GM12878 (cell line): ENCODE results near the gene TAF9. TPM values are rescaled to one million over a fixed set of nuclear protein-coding genes. Genes with fewer than 3 reads are reported as not detected.
A peak's percentile ranks its signal among the peaks of the same experiment; 100 is the strongest.
"Not testable (repeated sequence)": the region's sequence is repeated elsewhere in the genome, so short reads cannot be mapped to it uniquely, and the experiment has no call there.

Experiments
- ATAC-seq: fragments of 200-7000 bp; cut with Tn5 transposase; 3 replicates; pipeline ENCODE4 v1.9.1; 2020; ENCODE audit warnings: mild to moderate bottlenecking, moderate library complexity
- BruUV-seq: library from RNA; stranded (reverse); fragments of 400-500 nt; replicated peaks from 2 replicates; lab custom pipeline; 2021; lab: Mats Ljungman, UMichigan
- CTCF ChIA-PET: fragments of 300-600 bp; sonication (Branson Sonifier 250); formaldehyde crosslinking; extraction: SDS; loops from one replicate; lab custom pipeline; 2021; ENCODE audit warnings: inconsistent platforms; lab: Yijun Ruan, JAX
- POLR2A ChIA-PET: fragments of 350-600 bp; formaldehyde crosslinking; extraction: SDS; loops from one replicate; lab custom pipeline; 2021; ENCODE audit warnings: inconsistent platforms; lab: Charles Lee
- RAD21 ChIA-PET: fragments of 300-600 bp; sonication (Branson Sonifier 250); formaldehyde crosslinking; loops from one replicate; lab custom pipeline; 2023; ENCODE audit warnings: antibody characterized with exemption; ENCODE audit not compliant: unreplicated experiment; lab: Charles Lee
- SMC1A ChIA-PET: fragments of 300-600 bp; sonication (Branson Sonifier 250); formaldehyde crosslinking; loops from one replicate; lab custom pipeline; 2023; ENCODE audit not compliant: unreplicated experiment, uncharacterized antibody; lab: Charles Lee
- DNase-seq: peaks from one replicate; pipeline ENCODE4 v3.0.0-alpha.2; 2011; ENCODE audit warnings: low read depth, low spot score
- FAIRE-seq: peaks from 3 replicates; lab custom pipeline; 2011; peaks lifted over from hg19 to GRCh38; lab: Jason Lieb, UNC
- H2AFZ ChIP-seq: 2 replicates; pipeline ENCODE4 v1.6.0; 2011; ENCODE audit warnings: low read depth, low read length, control low read depth; ENCODE audit not compliant: control insufficient read depth
- H3K27ac ChIP-seq: 2 replicates; pipeline ENCODE4 v1.5.1; 2011; ENCODE audit warnings: control low read depth; ENCODE audit not compliant: control insufficient read depth, insufficient read depth
- H3K27me3 ChIP-seq, 2 experiments: replicated peaks in 1 of 2; 2 replicates each; pipeline versions ENCODE4 v1.6.0 to v1.6.1; 2011; ENCODE audit warnings: low read length in 1 of 2; ENCODE audit not compliant: control insufficient read depth in 2 of 2, insufficient read depth in 2 of 2
- H3K36me3 ChIP-seq, 2 experiments: 2 replicates each; pipeline ENCODE4 v1.5.1; 2011; ENCODE audit warnings: low read length in 1 of 2; ENCODE audit not compliant: control insufficient read depth in 2 of 2, insufficient read depth in 2 of 2
- H3K4me1 ChIP-seq: 2 replicates; pipeline ENCODE4 v1.6.1; 2011; ENCODE audit warnings: mild to moderate bottlenecking, low read length, moderate library complexity, mixed read lengths; ENCODE audit not compliant: control insufficient read depth, insufficient read depth
- H3K4me2 ChIP-seq: 2 replicates; pipeline ENCODE4 v1.6.0; 2011; ENCODE audit warnings: control low read depth; ENCODE audit not compliant: control insufficient read depth, insufficient read depth
- H3K4me3 ChIP-seq: fragments of 200-600 bp; sonication (generic); 2 replicates; pipeline ENCODE4 v1.5.1; 2016
- H3K79me2 ChIP-seq: 2 replicates; pipeline ENCODE4 v1.6.0; 2011; ENCODE audit warnings: low read length; ENCODE audit not compliant: control insufficient read depth, insufficient read depth
- H3K9ac ChIP-seq: 2 replicates; pipeline ENCODE4 v1.8.0; 2011; ENCODE audit warnings: low read length, control low read depth, mixed read lengths; ENCODE audit not compliant: control insufficient read depth, insufficient read depth
- H3K9me3 ChIP-seq: replicated peaks from 3 replicates; pipeline ENCODE4 v1.5.1; 2011; ENCODE audit warnings: mild to moderate bottlenecking, low read length; ENCODE audit not compliant: control insufficient read depth, insufficient read depth
- H4K20me1 ChIP-seq: 2 replicates; pipeline ENCODE4 v1.6.0; 2011; ENCODE audit not compliant: control insufficient read depth, insufficient read depth
- BCL11A ChIP-seq: IDR thresholded peaks from 2 replicates; pipeline ENCODE4 v1.6.1; 2011; ENCODE audit warnings: low read depth, low read length
- CREM ChIP-seq: IDR thresholded peaks from 2 replicates; pipeline ENCODE4 v1.6.1; 2014; ENCODE audit warnings: antibody characterized with exemption, low read depth
- EGR1 ChIP-seq, 2 experiments: IDR thresholded peaks; 1 replicate in 1 of 2; 2 replicates in 1 of 2; pipeline ENCODE4 v1.6.1; 2011 to 2012; ENCODE audit warnings: low read depth in 2 of 2, low read length in 2 of 2, borderline replicate concordance in 1 of 2, mild to moderate bottlenecking in 1 of 2, moderate library complexity in 1 of 2
- IKZF2 ChIP-seq, 2 experiments: fragments of 450-650 bp; IDR thresholded peaks; 2 replicates each; pipeline ENCODE4 v1.6.1; 2017; ENCODE audit warnings: mild to moderate bottlenecking in 2 of 2, moderate library complexity in 2 of 2
- RAD21 ChIP-seq: IDR thresholded peaks from 2 replicates; pipeline ENCODE4 v1.6.1; 2011; ENCODE audit warnings: mild to moderate bottlenecking, low read depth, low read length, moderate library complexity; ENCODE audit not compliant: insufficient read depth
- STAT1 ChIP-seq: fragments of 450-650 bp; conservative IDR thresholded peaks from 2 replicates; pipeline ENCODE4 v1.6.1; 2014; ENCODE audit warnings: antibody characterized with exemption, mild to moderate bottlenecking
- TCF12 ChIP-seq: IDR thresholded peaks from 2 replicates; pipeline ENCODE4 v1.6.1; 2011; ENCODE audit warnings: low read depth, mild to moderate bottlenecking, low read length
- ZNF24 ChIP-seq: fragments of 450-650 bp; IDR thresholded peaks from 2 replicates; pipeline ENCODE4 v1.6.1; 2017; ENCODE audit warnings: antibody characterized with exemption, mild to moderate bottlenecking
- WGBS: methylation state at CpG from one replicate; pipeline ENCODE4 v1.1.6; 2016; ENCODE audit warnings: low lambda C conversion rate; ENCODE audit not compliant: insufficient replicate concordance, insufficient coverage; ENCODE audit errors: missing lambda C conversion rate; 5-methylcytosine and 5-hydroxymethylcytosine counted together
- in situ Hi-C: fragments of 300-500 bp; cut with MboI; formaldehyde crosslinking; loops from 9 replicates; pipeline ENCODE4 v1.14.3; 2018; ENCODE audit warnings: mixed read lengths
- intact Hi-C: fragments of 100-400 bp; cut with micrococcal nuclease; formaldehyde crosslinking; loops from one replicate; pipeline ENCODE4 v1.14.2; 2022; ENCODE audit not compliant: unreplicated experiment
- polyA plus RNA-seq, 11 experiments: library from polyadenylated mRNA; depleted of rRNA in 4 of 11; unstranded in 6 of 11; stranded (reverse) in 5 of 11; fragments of >200 nt; fragmentation: Nextera tagmentation in 4 of 11; fragmentation: Illumina TruSeq in 1 of 11; extraction: Ambion mirVana in 4 of 11; extraction: Trizol in 1 of 11; gene quantifications; 1 replicate in 1 of 11; 2 replicates in 10 of 11; pipeline versions ENCODE4 v1.2.1 to v1.2.3, GENCODE V29; 2011 to 2016; ENCODE audit warnings: inconsistent platforms in 2 of 11, missing spikeins in 2 of 11, low read depth in 1 of 11
- total RNA-seq, 4 experiments: library from RNA; depleted of rRNA in 3 of 4; stranded (reverse); fragments of >200 nt in 3 of 4; fragmentation: Illumina TruSeq in 1 of 4; extraction: Trizol in 1 of 4; gene quantifications; 2 replicates each; pipeline versions ENCODE4 v1.2.1 to v1.2.3, GENCODE V29; 2013 to 2021
- TF ChIP-seq, protein P1 (sequence below): IDR thresholded peaks from 2 replicates; pipeline ENCODE4 v1.6.1; 2012; ENCODE audit warnings: mild to moderate bottlenecking, low read depth, low read length

Gene TAF9
- total and polyA plus RNA-seq, 10 of the 15 experiments (the other 5 are each of a cell fraction or from before 2014, with no cell fraction given): 64.4 to 318 (median 150) TPM

DNA sequence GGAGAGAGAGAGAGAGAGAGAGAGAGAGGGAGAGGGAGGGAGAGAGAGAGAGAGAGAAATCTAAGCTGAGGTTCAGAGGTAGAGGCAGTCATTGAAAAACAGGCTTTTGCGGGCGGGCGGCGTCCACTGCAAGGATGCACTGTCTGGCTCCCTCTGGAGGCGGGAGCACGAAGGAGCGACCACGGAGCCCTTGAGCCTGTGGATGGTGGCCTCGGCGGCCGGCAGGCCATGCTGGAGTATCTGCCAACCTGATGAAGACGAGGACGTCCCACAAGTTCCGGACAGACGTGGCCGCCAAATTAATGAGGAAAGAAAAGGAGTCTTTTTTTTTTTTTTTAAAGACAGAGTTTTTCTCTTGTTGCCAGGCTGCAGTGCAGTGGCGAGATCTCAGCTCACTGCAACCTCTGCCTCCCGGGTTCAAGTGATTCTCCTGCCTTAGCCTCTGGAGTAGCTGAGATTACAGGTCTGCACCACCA lies 34.5 kb downstream of the TAF9 start (continued):
- peak; percentile 63 for TF ChIP-seq RAD21
- 0 out of 3 replicates have a peak, but pooled peaks of 1 of the 2 experiments have one; percentile 10 for TF ChIP-seq EGR1 (IDR thresholded peaks at IDR 0.05; ENCODE audit: borderline replicate concordance in 1 of 2, low read depth in 2 of 2, low read length in 2 of 2)
- TF ChIP-seq STAT1: no peak
- no peak for TF ChIP-seq CREM
- TF ChIP-seq IKZF2 (IDR thresholded peaks at IDR 0.05): peak in 1 of 2 experiments; percentile 27; a peak in 2 of 4 replicates
- no peak for TF ChIP-seq BCL11A
- TF ChIP-seq, protein P1, sequence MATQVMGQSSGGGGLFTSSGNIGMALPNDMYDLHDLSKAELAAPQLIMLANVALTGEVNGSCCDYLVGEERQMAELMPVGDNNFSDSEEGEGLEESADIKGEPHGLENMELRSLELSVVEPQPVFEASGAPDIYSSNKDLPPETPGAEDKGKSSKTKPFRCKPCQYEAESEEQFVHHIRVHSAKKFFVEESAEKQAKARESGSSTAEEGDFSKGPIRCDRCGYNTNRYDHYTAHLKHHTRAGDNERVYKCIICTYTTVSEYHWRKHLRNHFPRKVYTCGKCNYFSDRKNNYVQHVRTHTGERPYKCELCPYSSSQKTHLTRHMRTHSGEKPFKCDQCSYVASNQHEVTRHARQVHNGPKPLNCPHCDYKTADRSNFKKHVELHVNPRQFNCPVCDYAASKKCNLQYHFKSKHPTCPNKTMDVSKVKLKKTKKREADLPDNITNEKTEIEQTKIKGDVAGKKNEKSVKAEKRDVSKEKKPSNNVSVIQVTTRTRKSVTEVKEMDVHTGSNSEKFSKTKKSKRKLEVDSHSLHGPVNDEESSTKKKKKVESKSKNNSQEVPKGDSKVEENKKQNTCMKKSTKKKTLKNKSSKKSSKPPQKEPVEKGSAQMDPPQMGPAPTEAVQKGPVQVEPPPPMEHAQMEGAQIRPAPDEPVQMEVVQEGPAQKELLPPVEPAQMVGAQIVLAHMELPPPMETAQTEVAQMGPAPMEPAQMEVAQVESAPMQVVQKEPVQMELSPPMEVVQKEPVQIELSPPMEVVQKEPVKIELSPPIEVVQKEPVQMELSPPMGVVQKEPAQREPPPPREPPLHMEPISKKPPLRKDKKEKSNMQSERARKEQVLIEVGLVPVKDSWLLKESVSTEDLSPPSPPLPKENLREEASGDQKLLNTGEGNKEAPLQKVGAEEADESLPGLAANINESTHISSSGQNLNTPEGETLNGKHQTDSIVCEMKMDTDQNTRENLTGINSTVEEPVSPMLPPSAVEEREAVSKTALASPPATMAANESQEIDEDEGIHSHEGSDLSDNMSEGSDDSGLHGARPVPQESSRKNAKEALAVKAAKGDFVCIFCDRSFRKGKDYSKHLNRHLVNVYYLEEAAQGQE: no peak
- TF ChIP-seq TCF12: no peak
- no peak for TF ChIP-seq ZNF24

DNA sequence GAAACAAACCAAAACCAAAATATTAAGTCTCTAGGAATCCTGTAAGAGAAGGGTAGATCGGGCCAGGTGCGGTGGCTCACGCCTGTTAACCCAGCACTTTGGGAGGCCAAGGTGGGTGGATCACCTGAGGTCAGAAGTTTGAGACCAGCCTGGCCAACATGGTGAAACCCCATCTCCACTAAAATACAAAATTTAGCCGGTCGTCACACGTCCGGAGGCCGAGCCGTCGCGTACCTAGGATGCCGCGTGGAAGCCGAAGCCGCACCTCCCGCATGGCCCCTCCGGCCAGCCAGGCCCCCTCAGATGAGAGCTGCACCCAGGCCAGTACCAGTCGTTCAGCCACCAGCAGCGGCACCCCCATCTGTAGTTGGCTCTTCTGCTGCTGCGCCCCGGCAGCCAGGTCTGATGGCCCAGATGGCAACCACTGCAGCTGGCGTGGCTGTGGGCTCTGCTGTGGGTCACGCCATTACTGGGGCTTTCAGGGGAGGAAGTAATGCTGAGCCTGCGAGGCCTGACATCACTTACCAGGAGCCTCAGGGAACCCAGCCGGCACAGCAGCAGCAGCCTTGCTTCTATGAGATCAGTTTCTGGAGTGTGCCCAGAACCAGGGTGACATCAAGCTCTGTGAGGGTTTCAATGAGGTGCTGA lies 35.5 kb downstream of the TAF9 start:
- BruUV-seq: not testable (repeated sequence)

More for the DNA sequence above, 35.5 kb downstream of the TAF9 start:
- H3K36me3 ChIP-seq, H3K27ac ChIP-seq, H3K4me3 ChIP-seq, H3K9me3 ChIP-seq, H3K9ac ChIP-seq, FAIRE-seq, ATAC-seq, H4K20me1 ChIP-seq, H3K79me2 ChIP-seq, H3K4me1 ChIP-seq, in situ Hi-C loops, H2AFZ ChIP-seq, H3K4me2 ChIP-seq, H3K27me3 ChIP-seq, DNase-seq: not testable (repeated sequence)
- ChIA-PET POLR2A (interaction anchor here (1.2 to 1.4 kb wide), 3 partner anchors 36 to 240 kb away, joined by 4 to 6 read pairs (median 5); partner anchors contain the start of genes AK6, RAD17, SLC30A5 and TAF9), SMC1A (interaction anchor here (0.8 to 2.3 kb wide), 4 partner anchors 12 to 290 kb away, joined by 4 to 10 read pairs (median 4); partner anchors contain the start of gene SLC30A5), CTCF (interaction anchor here (0.7 to 2.8 kb wide), 17 partner anchors 9 to 310 kb away, joined by 3 to 14 read pairs (median 4); partner anchors contain the start of gene SLC30A5), RAD21 (interaction anchor here (0.6 to 3.3 kb wide), 5 partner anchors 39 to 240 kb away, joined by 3 to 31 read pairs (median 3); partner anchors contain the start of gene SLC30A5)
- intact Hi-C loops: loop anchor here (1.0 to 2.0 kb wide), 2 partner anchors 240 to 291 kb away; no protein-coding TSS in a partner anchor
- WGBS: 97% methylated on average over 25 of the region's 25 CpGs
